Measurements from ENCODE around the gene ABHD8.

DNA sequence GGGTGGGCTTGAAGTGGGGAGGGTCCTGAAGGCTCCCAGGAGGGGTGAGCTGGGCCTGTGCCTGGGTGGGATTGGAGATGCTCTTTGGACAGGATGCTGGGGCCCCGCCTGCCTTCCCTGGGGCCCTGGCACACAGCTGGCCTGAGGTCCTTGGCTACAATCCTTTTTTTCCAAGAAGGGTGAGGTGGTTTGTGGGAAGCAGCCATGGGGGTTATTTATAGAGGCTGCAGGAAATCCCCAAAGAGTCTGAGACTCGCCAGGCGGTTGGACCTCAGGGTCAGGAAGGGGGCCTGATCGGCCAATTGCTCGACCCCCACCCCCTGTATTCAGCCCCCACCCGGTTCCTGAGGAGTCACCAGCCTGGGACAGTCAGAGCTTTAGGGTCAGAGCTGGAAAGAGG, 44.1 kb upstream of the ABHD8 start:
- no peak for TF ChIP-seq GATA2 (IDR thresholded peaks at IDR 0.05; ENCODE audit: low read depth, low read length)
- no peak for TF ChIP-seq GATA3 (IDR thresholded peaks at IDR 0.05; ENCODE audit: low read depth, low read length)

Data from SH-SY5Y (cell line).